ENCODE data around the gene DAGLA.

DAGLA gene

GRCh38 chr11:61735391-61735790, 55.2 kb downstream of the DAGLA start:
- no peak for TF ChIP-seq L3MBTL2 (conservative IDR thresholded peaks at IDR 0.05)
- no peak for TF ChIP-seq PKNOX1 (IDR thresholded peaks at IDR 0.05)
- no peak for TF ChIP-seq FOXK2 (IDR thresholded peaks at IDR 0.05)
- TF ChIP-seq FOXM1 (IDR thresholded peaks at IDR 0.05; ENCODE audit: borderline replicate concordance), result no peak
- no peak for TF ChIP-seq TARDBP (IDR thresholded peaks at IDR 0.05)
- TF ChIP-seq CTBP1 (IDR thresholded peaks at IDR 0.05; ENCODE audit: borderline replicate concordance), result no peak
- no peak for TF ChIP-seq HDGF (IDR thresholded peaks at IDR 0.05; ENCODE audit: borderline replicate concordance)
- no peak for TF ChIP-seq NFRKB (IDR thresholded peaks at IDR 0.05)
- TF ChIP-seq BHLHE40 (IDR thresholded peaks at IDR 0.05; ENCODE audit: borderline replicate concordance), result no peak
- no peak for TF ChIP-seq FOXA1 (IDR thresholded peaks at IDR 0.05)
- CTCF ChIA-PET, result no interaction called here
- no peak for DNase-seq (ENCODE audit: extremely low spot score)
- POLR2A ChIA-PET, result interaction anchor here (0.6 kb wide), 1 partner anchor 16 kb away, joined by 4 read pairs; no protein-coding TSS in a partner anchor

DNA sequence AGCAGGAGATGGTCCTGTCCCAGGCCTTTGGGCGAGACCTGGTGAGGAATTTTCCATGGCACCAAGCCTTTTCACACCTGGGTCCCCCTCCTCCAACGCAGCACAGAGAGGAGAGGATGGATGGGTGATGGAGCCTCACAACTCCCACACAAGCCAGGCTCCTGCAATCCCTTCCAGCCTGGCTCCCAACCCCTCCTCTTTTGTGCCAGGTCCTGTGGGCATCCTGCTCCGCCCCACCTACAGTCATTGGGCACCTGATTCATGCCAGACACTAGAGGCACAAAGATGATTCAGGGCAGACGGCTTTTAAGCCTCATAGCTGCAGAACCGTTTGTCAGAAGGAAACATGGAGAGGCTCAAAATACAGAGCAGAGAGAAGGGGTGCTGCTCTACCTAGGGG, 56.1 kb downstream of the DAGLA start:
- ChIA-PET CTCF (interaction anchor here (0.8 kb wide), 1 partner anchor 11 kb away, joined by 5 read pairs; no protein-coding TSS in a partner anchor), POLR2A (interaction anchor here (0.8 kb wide), 1 partner anchor 18 kb away, joined by 3 read pairs; no protein-coding TSS in a partner anchor)
- no peak for TF ChIP-seq NFRKB (IDR thresholded peaks at IDR 0.05)
- TF ChIP-seq FOXA1 (IDR thresholded peaks at IDR 0.05), result no peak
- no peak for TF ChIP-seq ARNT (IDR thresholded peaks at IDR 0.05)
- no peak for TF ChIP-seq HDGF (IDR thresholded peaks at IDR 0.05; ENCODE audit: borderline replicate concordance)
- TF ChIP-seq SP1 (IDR thresholded peaks at IDR 0.05), result no peak
- TF ChIP-seq TARDBP (IDR thresholded peaks at IDR 0.05), result no peak
- DNase-seq (ENCODE audit: extremely low spot score), result no peak

- POLR2A ChIA-PET, result no interaction called here
- no peak for DNase-seq (ENCODE audit: extremely low spot score)
- CTCF ChIA-PET, result interaction anchor here (1.6 kb wide), 1 partner anchor 10 kb away, joined by 4 read pairs; no protein-coding TSS in a partner anchor
- TF ChIP-seq FOXK2 (IDR thresholded peaks at IDR 0.05), result no peak
- TF ChIP-seq FOXM1 (IDR thresholded peaks at IDR 0.05; ENCODE audit: borderline replicate concordance), result no peak
- no peak for TF ChIP-seq ZNF384 (IDR thresholded peaks at IDR 0.05)
- no peak for TF ChIP-seq FOXA1 (IDR thresholded peaks at IDR 0.05)
- TF ChIP-seq SP1 (IDR thresholded peaks at IDR 0.05), result no peak
- TF ChIP-seq NFRKB (IDR thresholded peaks at IDR 0.05), result no peak
- no peak for TF ChIP-seq PKNOX1 (IDR thresholded peaks at IDR 0.05)
- TF ChIP-seq SUZ12 (IDR thresholded peaks at IDR 0.05), result no peak
- no peak for TF ChIP-seq HDGF (IDR thresholded peaks at IDR 0.05; ENCODE audit: borderline replicate concordance)
- TF ChIP-seq ARNT (IDR thresholded peaks at IDR 0.05), result no peak
- TF ChIP-seq L3MBTL2 (conservative IDR thresholded peaks at IDR 0.05), result no peak
- no peak for TF ChIP-seq ELF4 (IDR thresholded peaks at IDR 0.05)
- no peak for TF ChIP-seq TARDBP (IDR thresholded peaks at IDR 0.05)
Observed at GRCh38 chr11:61737131-61737530, 56.9 kb downstream of the DAGLA start.

- DNase-seq (ENCODE audit: extremely low spot score), result no peak
- no peak for TF ChIP-seq ARNT (IDR thresholded peaks at IDR 0.05)
- TF ChIP-seq ELF4 (IDR thresholded peaks at IDR 0.05), result no peak
- no peak for TF ChIP-seq FOXA1 (IDR thresholded peaks at IDR 0.05)
- TF ChIP-seq BHLHE40 (IDR thresholded peaks at IDR 0.05; ENCODE audit: borderline replicate concordance), result no peak
- no peak for TF ChIP-seq SUZ12 (IDR thresholded peaks at IDR 0.05)
- TF ChIP-seq LEF1 (IDR thresholded peaks at IDR 0.05; ENCODE audit: borderline replicate concordance), result no peak
- TF ChIP-seq HDGF (IDR thresholded peaks at IDR 0.05; ENCODE audit: borderline replicate concordance), result no peak
- TF ChIP-seq NFRKB (IDR thresholded peaks at IDR 0.05), result no peak
- TF ChIP-seq FOXM1 (IDR thresholded peaks at IDR 0.05; ENCODE audit: borderline replicate concordance), result no peak
- TF ChIP-seq FOXK2 (IDR thresholded peaks at IDR 0.05), result no peak
- no peak for TF ChIP-seq ZNF384 (IDR thresholded peaks at IDR 0.05)
- TF ChIP-seq TARDBP (IDR thresholded peaks at IDR 0.05), result no peak
- ChIA-PET CTCF (interaction anchor here (1.6 kb wide), 1 partner anchor 10 kb away, joined by 4 read pairs; no protein-coding TSS in a partner anchor), POLR2A (no interaction called here)
Observed at GRCh38 chr11:61737636-61738386, 57.6 kb downstream of the DAGLA start.

DNA sequence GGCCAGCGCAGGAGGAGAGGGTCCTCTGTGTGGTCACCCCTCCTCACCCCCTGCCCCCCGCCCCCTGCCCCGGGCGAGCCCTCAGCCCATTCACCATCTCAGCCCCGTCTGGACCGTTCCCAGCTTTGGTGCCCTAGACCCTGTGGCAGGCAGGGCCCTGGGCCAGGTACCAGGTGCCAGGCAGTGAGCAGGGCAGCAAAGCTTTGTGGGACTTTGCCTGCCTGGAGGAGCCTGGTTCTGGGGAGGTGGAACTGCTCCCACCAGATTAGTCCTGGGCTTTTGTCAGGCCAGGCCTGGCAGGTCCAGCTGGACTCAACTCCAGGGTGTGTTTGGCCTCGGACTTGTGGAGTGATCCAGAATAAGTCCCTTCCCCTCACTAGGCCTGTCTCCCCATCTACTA, 58.6 kb downstream of the DAGLA start:
- CTCF ChIA-PET, result no interaction called here
- DNase-seq (ENCODE audit: extremely low spot score), result no peak
- TF ChIP-seq SUZ12 (IDR thresholded peaks at IDR 0.05), result no peak
- no peak for TF ChIP-seq ELF4 (IDR thresholded peaks at IDR 0.05)
- POLR2A ChIA-PET, result no interaction called here

DNA sequence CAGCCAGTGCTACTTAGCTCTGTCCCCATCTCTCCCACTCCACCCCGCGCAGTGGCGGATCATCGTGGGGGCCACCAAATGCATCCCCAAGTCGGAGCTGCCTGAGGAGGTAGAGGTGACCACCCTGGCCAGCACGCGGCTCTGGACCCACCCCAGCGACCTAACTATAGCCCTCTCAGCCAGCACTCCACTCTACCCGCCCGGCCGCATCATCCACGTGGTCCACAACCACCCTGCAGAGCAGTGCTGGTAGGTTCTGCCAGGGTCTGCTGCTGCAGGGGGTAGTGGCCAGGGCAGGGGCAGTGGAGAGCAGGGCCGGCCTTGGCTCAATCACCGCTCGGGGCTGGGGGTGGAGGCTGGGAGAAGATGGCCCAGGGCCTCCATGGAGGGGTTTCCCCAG, 59.2 kb downstream of the DAGLA start:
- ChIA-PET POLR2A (no interaction called here), CTCF (no interaction called here)
- no peak for TF ChIP-seq HDGF (IDR thresholded peaks at IDR 0.05; ENCODE audit: borderline replicate concordance)
- TF ChIP-seq FOXK2 (IDR thresholded peaks at IDR 0.05), result no peak
- TF ChIP-seq SUZ12 (IDR thresholded peaks at IDR 0.05), result no peak
- no peak for TF ChIP-seq L3MBTL2 (conservative IDR thresholded peaks at IDR 0.05)
- TF ChIP-seq SP1 (IDR thresholded peaks at IDR 0.05), result no peak
- TF ChIP-seq ARNT (IDR thresholded peaks at IDR 0.05), result no peak
- no peak for TF ChIP-seq LEF1 (IDR thresholded peaks at IDR 0.05; ENCODE audit: borderline replicate concordance)
- TF ChIP-seq PKNOX1 (IDR thresholded peaks at IDR 0.05), result no peak
- TF ChIP-seq TARDBP (IDR thresholded peaks at IDR 0.05), result no peak
- TF ChIP-seq ZNF384 (IDR thresholded peaks at IDR 0.05), result no peak
- TF ChIP-seq BHLHE40 (IDR thresholded peaks at IDR 0.05; ENCODE audit: borderline replicate concordance), result no peak
- TF ChIP-seq FOXA1 (IDR thresholded peaks at IDR 0.05), result no peak
- no peak for TF ChIP-seq NFRKB (IDR thresholded peaks at IDR 0.05)
- no peak for TF ChIP-seq CTBP1 (IDR thresholded peaks at IDR 0.05; ENCODE audit: borderline replicate concordance)
- TF ChIP-seq FOXM1 (IDR thresholded peaks at IDR 0.05; ENCODE audit: borderline replicate concordance), result no peak
- TF ChIP-seq ELF4 (IDR thresholded peaks at IDR 0.05), result no peak
- DNase-seq (ENCODE audit: extremely low spot score), result no peak
